ENCODE measurements around the gene ANKRD42.
"Not testable (repeated sequence)": the region's sequence is repeated elsewhere in the genome, so short reads cannot be mapped to it uniquely, and the experiment has no call there.

The ANKRD42 gene

GRCh38 chr11:83192606-83193245 lies 786 bp upstream of the ANKRD42 start:
- peaks cover 22% of the 10 kb centered on the region for H3K4me1 Mint-ChIP-seq (ENCODE audit: low read depth)
- peaks cover 18% of the 10 kb centered on the region for H3K36me3 Mint-ChIP-seq (ENCODE audit: low read depth)
- H3K27me3 Mint-ChIP-seq (ENCODE audit: low read depth): no peaks in the 10 kb centered on the region
- no peaks in the 10 kb centered on the region for H3K9me3 Mint-ChIP-seq
- peak overlapping the region; percentile 99 for H3K4me3 Mint-ChIP-seq
- no peak for DNase-seq (ENCODE audit: low spot score)
- H3K27ac Mint-ChIP-seq: peak overlapping the region; percentile 95

GRCh38 chr11:83194281-83195142 lies 1.0 kb downstream of the ANKRD42 start:
- Mint-ChIP-seq H3K27ac (peak overlapping the region; percentile 95), H3K36me3 (ENCODE audit: low read depth) (peaks cover 15% of the 10 kb centered on the region), H3K4me3 (peak overlapping the region; percentile 99), H3K9me3 (no peaks in the 10 kb centered on the region), H3K4me1 (ENCODE audit: low read depth) (peaks cover 22% of the 10 kb centered on the region), H3K27me3 (ENCODE audit: low read depth) (no peaks in the 10 kb centered on the region)
- peak; percentile 57 for DNase-seq (ENCODE audit: low spot score)

- Mint-ChIP-seq H3K4me3 (peak overlapping the region; percentile 99), H3K4me1 (ENCODE audit: low read depth) (peaks cover 22% of the 10 kb centered on the region), H3K9me3 (no peaks in the 10 kb centered on the region), H3K36me3 (ENCODE audit: low read depth) (peaks cover 13% of the 10 kb centered on the region), H3K27ac (peak overlapping the region; percentile 95), H3K27me3 (ENCODE audit: low read depth) (no peaks in the 10 kb centered on the region)
- no peak for DNase-seq (ENCODE audit: low spot score)
These were observed 1.6 kb downstream of the ANKRD42 start for GRCh38 chr11:83195143-83195466.

- no peak for DNase-seq (ENCODE audit: low spot score)
- Mint-ChIP-seq H3K4me3 (peak overlapping the region; percentile 16), H3K9me3 (no peaks in the 10 kb centered on the region), H3K4me1 (ENCODE audit: low read depth) (peaks cover 22% of the 10 kb centered on the region), H3K27me3 (ENCODE audit: low read depth) (no peaks in the 10 kb centered on the region), H3K36me3 (ENCODE audit: low read depth) (peaks cover 10% of the 10 kb centered on the region), H3K27ac (no peak overlapping the region)
These were observed 2.1 kb downstream of the ANKRD42 start for GRCh38 chr11:83195649-83196048.

GRCh38 chr11:83200035-83200434 lies 6.5 kb downstream of the ANKRD42 start:
- H3K9me3 Mint-ChIP-seq: no peaks in the 10 kb centered on the region
- no peak for DNase-seq (ENCODE audit: low spot score)
- H3K4me1 Mint-ChIP-seq (ENCODE audit: low read depth): peaks cover 4% of the 10 kb centered on the region
- H3K27me3 Mint-ChIP-seq (ENCODE audit: low read depth): no peaks in the 10 kb centered on the region
- H3K4me3 Mint-ChIP-seq: no peak overlapping the region
- no peaks in the 10 kb centered on the region for H3K36me3 Mint-ChIP-seq (ENCODE audit: low read depth)
- H3K27ac Mint-ChIP-seq: no peak overlapping the region

GRCh38 chr11:83205608-83206185 lies 12.2 kb downstream of the ANKRD42 start:
- H3K9me3 Mint-ChIP-seq: no peaks in the 10 kb centered on the region
- H3K4me3 Mint-ChIP-seq: no peak overlapping the region
- H3K27ac Mint-ChIP-seq: no peak overlapping the region
- H3K4me1 Mint-ChIP-seq (ENCODE audit: low read depth): no peaks in the 10 kb centered on the region
- no peaks in the 10 kb centered on the region for H3K36me3 Mint-ChIP-seq (ENCODE audit: low read depth)
- no peak for DNase-seq (ENCODE audit: low spot score)
- no peaks in the 10 kb centered on the region for H3K27me3 Mint-ChIP-seq (ENCODE audit: low read depth)

- no peak overlapping the region for H3K4me3 Mint-ChIP-seq
- H3K36me3 Mint-ChIP-seq (ENCODE audit: low read depth): no peaks in the 10 kb centered on the region
- no peak for DNase-seq (ENCODE audit: low spot score)
- H3K27ac Mint-ChIP-seq: no peak overlapping the region
- H3K27me3 Mint-ChIP-seq (ENCODE audit: low read depth): no peaks in the 10 kb centered on the region
- no peaks in the 10 kb centered on the region for H3K4me1 Mint-ChIP-seq (ENCODE audit: low read depth)
- H3K9me3 Mint-ChIP-seq: no peaks in the 10 kb centered on the region
These were observed 12.7 kb downstream of the ANKRD42 start for GRCh38 chr11:83206221-83206620.

- not testable (repeated sequence) for H3K9me3 Mint-ChIP-seq; H3K27me3 Mint-ChIP-seq (ENCODE audit: low read depth); H3K4me3 Mint-ChIP-seq; H3K36me3 Mint-ChIP-seq (ENCODE audit: low read depth); H3K4me1 Mint-ChIP-seq (ENCODE audit: low read depth); H3K27ac Mint-ChIP-seq; DNase-seq (ENCODE audit: low spot score)
These were observed 13.4 kb downstream of the ANKRD42 start for GRCh38 chr11:83206771-83207382.

GRCh38 chr11:83219095-83219494 lies 25.6 kb downstream of the ANKRD42 start:
- Mint-ChIP-seq H3K4me1 (ENCODE audit: low read depth) (no peaks in the 10 kb centered on the region), H3K36me3 (ENCODE audit: low read depth) (no peaks in the 10 kb centered on the region), H3K27ac (no peak overlapping the region), H3K27me3 (ENCODE audit: low read depth) (peaks cover 5% of the 10 kb centered on the region), H3K9me3 (no peaks in the 10 kb centered on the region), H3K4me3 (no peak overlapping the region)
- no peak for DNase-seq (ENCODE audit: low spot score)

GRCh38 chr11:83220260-83220659 lies 26.7 kb downstream of the ANKRD42 start:
- DNase-seq (ENCODE audit: low spot score): no peak
- Mint-ChIP-seq H3K9me3 (no peaks in the 10 kb centered on the region), H3K4me1 (ENCODE audit: low read depth) (no peaks in the 10 kb centered on the region), H3K36me3 (ENCODE audit: low read depth) (no peaks in the 10 kb centered on the region), H3K27me3 (ENCODE audit: low read depth) (peaks cover 5% of the 10 kb centered on the region), H3K27ac (no peak overlapping the region), H3K4me3 (no peak overlapping the region)

- Mint-ChIP-seq H3K27me3 (ENCODE audit: low read depth) (peaks cover 5% of the 10 kb centered on the region), H3K4me1 (ENCODE audit: low read depth) (no peaks in the 10 kb centered on the region), H3K27ac (no peak overlapping the region), H3K4me3 (no peak overlapping the region), H3K9me3 (no peaks in the 10 kb centered on the region), H3K36me3 (ENCODE audit: low read depth) (no peaks in the 10 kb centered on the region)
- no peak for DNase-seq (ENCODE audit: low spot score)
These were observed 28.2 kb downstream of the ANKRD42 start for GRCh38 chr11:83221694-83222093.

- H3K27me3 Mint-ChIP-seq (ENCODE audit: low read depth): peaks cover 5% of the 10 kb centered on the region
These were observed 29.0 kb downstream of the ANKRD42 start for GRCh38 chr11:83222499-83222898.

GRCh38 chr11:83223457-83223856 lies 29.9 kb downstream of the ANKRD42 start:
- Mint-ChIP-seq H3K9me3 (no peaks in the 10 kb centered on the region), H3K27ac (no peak overlapping the region), H3K4me1 (ENCODE audit: low read depth) (no peaks in the 10 kb centered on the region), H3K4me3 (no peak overlapping the region), H3K36me3 (ENCODE audit: low read depth) (no peaks in the 10 kb centered on the region), H3K27me3 (ENCODE audit: low read depth) (peaks cover 5% of the 10 kb centered on the region)
- DNase-seq (ENCODE audit: low spot score): no peak

More at GRCh38 chr11:83222499-83222898, 29.0 kb downstream of the ANKRD42 start:
- Mint-ChIP-seq H3K4me3 (no peak overlapping the region), H3K9me3 (no peaks in the 10 kb centered on the region), H3K4me1 (ENCODE audit: low read depth) (no peaks in the 10 kb centered on the region), H3K36me3 (ENCODE audit: low read depth) (no peaks in the 10 kb centered on the region), H3K27ac (no peak overlapping the region)
- no peak for DNase-seq (ENCODE audit: low spot score)

GRCh38 chr11:83235825-83236224 lies 42.3 kb downstream of the ANKRD42 start:
- Mint-ChIP-seq H3K4me3 (no peak overlapping the region), H3K9me3 (no peaks in the 10 kb centered on the region), H3K36me3 (ENCODE audit: low read depth) (no peaks in the 10 kb centered on the region)

More at GRCh38 chr11:83235825-83236224, 42.3 kb downstream of the ANKRD42 start:
- Mint-ChIP-seq H3K27ac (no peak overlapping the region), H3K27me3 (ENCODE audit: low read depth) (no peaks in the 10 kb centered on the region), H3K4me1 (ENCODE audit: low read depth) (no peaks in the 10 kb centered on the region)
- no peak for DNase-seq (ENCODE audit: low spot score)
